ENCODE measurements around the gene DNAH8. TPM values are rescaled to one million over a fixed set of nuclear protein-coding genes. Genes with fewer than 3 reads are reported as not detected.

The DNAH8 gene
- total RNA-seq, 1 experiment from 2014 or later, result not detected

DNA sequence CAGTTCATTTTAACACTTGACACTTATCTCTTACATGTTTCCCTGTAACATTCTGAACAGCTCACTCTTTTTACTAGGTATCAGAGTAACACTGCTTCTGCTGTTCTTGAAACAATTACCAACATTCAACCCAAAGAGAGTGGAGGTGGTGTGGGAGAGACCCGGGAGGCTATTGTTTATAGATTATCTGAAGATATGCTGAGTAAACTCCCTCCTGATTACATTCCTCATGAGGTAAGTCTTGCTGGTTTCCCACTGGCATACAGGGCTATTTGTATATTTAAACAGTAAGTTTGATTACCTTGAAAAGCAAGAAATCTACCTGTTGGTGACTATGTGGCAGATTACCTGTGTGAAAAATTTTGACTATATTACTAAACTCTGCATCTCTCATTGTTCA, 293.6 kb downstream of the DNAH8 start:
- no peak overlapping the region for H2AFZ ChIP-seq
- intact Hi-C loops (cut with micrococcal nuclease; ENCODE audit: unreplicated experiment), result no loop called here
- H3K27me3 ChIP-seq (ENCODE audit: insufficient read depth, low read depth), result peaks cover 66% of the 10 kb centered on the region
- DNase-seq, result no peak
- no peak overlapping the region for H3K27ac ChIP-seq
- no peaks in the 10 kb centered on the region for H3K9me2 ChIP-seq (ENCODE audit: insufficient read depth)
- no peak overlapping the region for H3K4me2 ChIP-seq
- H3F3A ChIP-seq (ENCODE audit: insufficient read depth, low read depth), result no peaks in the 10 kb centered on the region
- TF ChIP-seq EZH2 (IDR thresholded peaks at IDR 0.05; ENCODE audit: low read depth) (no peak), CTCF (conservative IDR thresholded peaks at IDR 0.05) (no peak)
- no peaks in the 10 kb centered on the region for H3K79me2 ChIP-seq (ENCODE audit: low read depth)
- no TSS peak for BruUV-seq (replicated peaks)
- POLR2A ChIA-PET (ENCODE audit: unreplicated experiment), result no interaction called here
- no peaks in the 10 kb centered on the region for H3K36me3 ChIP-seq (ENCODE audit: low read depth)
- no peak overlapping the region for H3K4me3 ChIP-seq
- CTCF ChIA-PET, result no interaction called here
- H3K9me3 ChIP-seq (ENCODE audit: insufficient read depth, low read depth), result no peaks in the 10 kb centered on the region
- H3K4me1 ChIP-seq (replicated peaks; ENCODE audit: insufficient read depth), result no peaks in the 10 kb centered on the region
- H4K20me1 ChIP-seq (ENCODE audit: insufficient read depth), result no peaks in the 10 kb centered on the region

DNA sequence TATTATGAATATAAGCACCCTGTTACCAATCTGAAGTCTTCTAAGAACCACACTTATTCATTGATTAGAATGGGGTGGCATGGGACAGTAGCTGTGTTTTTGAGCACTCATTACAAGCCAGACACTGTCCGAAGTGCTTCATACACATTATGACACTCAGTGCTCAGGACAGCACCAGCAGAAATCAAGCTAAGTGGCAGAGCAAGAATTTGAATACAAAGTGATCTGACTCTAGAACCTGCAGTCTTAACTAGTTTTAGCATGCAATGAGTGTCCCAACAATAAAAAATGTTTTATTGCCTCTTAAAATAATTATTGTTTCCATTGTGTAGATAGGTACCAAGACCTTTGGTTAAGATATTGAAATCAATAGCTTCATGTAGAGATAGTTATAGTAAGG, 294.4 kb downstream of the DNAH8 start:
- Histone ChIP-seq H3K9me3 (ENCODE audit: insufficient read depth, low read depth) (no peaks in the 10 kb centered on the region), H3K36me3 (ENCODE audit: low read depth) (no peaks in the 10 kb centered on the region), H3K79me2 (ENCODE audit: low read depth) (no peaks in the 10 kb centered on the region), H3F3A (ENCODE audit: insufficient read depth, low read depth) (no peaks in the 10 kb centered on the region), H3K27ac (no peak overlapping the region), H4K20me1 (ENCODE audit: insufficient read depth) (no peaks in the 10 kb centered on the region), H3K27me3 (ENCODE audit: insufficient read depth, low read depth) (peaks cover 67% of the 10 kb centered on the region), H3K4me2 (no peak overlapping the region), H2AFZ (no peak overlapping the region), H3K9me2 (ENCODE audit: insufficient read depth) (no peaks in the 10 kb centered on the region), H3K4me1 (replicated peaks; ENCODE audit: insufficient read depth) (no peaks in the 10 kb centered on the region), H3K4me3 (no peak overlapping the region)
- ChIA-PET POLR2A (ENCODE audit: unreplicated experiment) (no interaction called here), CTCF (no interaction called here)
- BruUV-seq (replicated peaks), result no TSS peak
- intact Hi-C loops (cut with micrococcal nuclease; ENCODE audit: unreplicated experiment), result no loop called here
- TF ChIP-seq CTCF (conservative IDR thresholded peaks at IDR 0.05) (no peak), EZH2 (IDR thresholded peaks at IDR 0.05; ENCODE audit: low read depth) (no peak)
- DNase-seq, result no peak

- H3K79me2 ChIP-seq (ENCODE audit: low read depth), result no peaks in the 10 kb centered on the region
- no peak overlapping the region for H3K4me2 ChIP-seq
- no peak overlapping the region for H3K4me3 ChIP-seq
- H3K4me1 ChIP-seq (replicated peaks; ENCODE audit: insufficient read depth), result no peaks in the 10 kb centered on the region
- peaks cover 92% of the 10 kb centered on the region for H3K27me3 ChIP-seq (ENCODE audit: insufficient read depth, low read depth)
- no peaks in the 10 kb centered on the region for H3K9me2 ChIP-seq (ENCODE audit: insufficient read depth)
- H3F3A ChIP-seq (ENCODE audit: insufficient read depth, low read depth), result no peaks in the 10 kb centered on the region
- H3K9me3 ChIP-seq (ENCODE audit: insufficient read depth, low read depth), result no peaks in the 10 kb centered on the region
- no peak overlapping the region for H3K27ac ChIP-seq
- BruUV-seq (replicated peaks), result no TSS peak
- no peak for DNase-seq
- POLR2A ChIA-PET (ENCODE audit: unreplicated experiment), result no interaction called here
- CTCF ChIA-PET, result no interaction called here
- no peaks in the 10 kb centered on the region for H4K20me1 ChIP-seq (ENCODE audit: insufficient read depth)
- no peak for TF ChIP-seq EZH2 (IDR thresholded peaks at IDR 0.05; ENCODE audit: low read depth)
- intact Hi-C loops (cut with micrococcal nuclease; ENCODE audit: unreplicated experiment), result no loop called here
- no peaks in the 10 kb centered on the region for H3K36me3 ChIP-seq (ENCODE audit: low read depth)
- no peak overlapping the region for H2AFZ ChIP-seq
Measured at GRCh38 chr6:39016839-39017546, 301.9 kb downstream of the DNAH8 start.

DNA sequence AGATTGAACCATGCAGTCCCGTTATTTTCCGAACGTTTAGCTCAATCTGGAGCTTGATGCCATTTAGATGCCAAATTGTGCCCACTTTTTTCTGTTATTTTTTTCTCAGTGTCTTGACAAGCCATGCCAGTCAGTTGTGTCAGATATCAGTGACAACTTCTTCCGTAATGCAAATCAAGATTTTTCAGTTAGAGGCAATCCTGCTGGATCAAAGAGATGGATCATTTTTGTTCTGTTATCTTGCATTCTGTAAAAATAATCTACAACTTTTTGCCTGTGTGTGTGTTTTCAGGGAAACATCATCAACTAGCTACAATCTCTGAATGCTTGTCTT, 302.4 kb downstream of the DNAH8 start:
- Histone ChIP-seq H3K4me1 (replicated peaks; ENCODE audit: insufficient read depth) (no peaks in the 10 kb centered on the region), H3K79me2 (ENCODE audit: low read depth) (no peaks in the 10 kb centered on the region), H2AFZ (no peak overlapping the region), H3K9me2 (ENCODE audit: insufficient read depth) (no peaks in the 10 kb centered on the region), H3K36me3 (ENCODE audit: low read depth) (no peaks in the 10 kb centered on the region), H3K9me3 (ENCODE audit: insufficient read depth, low read depth) (no peaks in the 10 kb centered on the region), H3K27ac (no peak overlapping the region), H3K4me3 (no peak overlapping the region), H3F3A (ENCODE audit: insufficient read depth, low read depth) (no peaks in the 10 kb centered on the region), H4K20me1 (ENCODE audit: insufficient read depth) (no peaks in the 10 kb centered on the region), H3K4me2 (no peak overlapping the region), H3K27me3 (ENCODE audit: insufficient read depth, low read depth) (peaks cover 88% of the 10 kb centered on the region)
- DNase-seq, result no peak
- intact Hi-C loops (cut with micrococcal nuclease; ENCODE audit: unreplicated experiment), result no loop called here
- POLR2A ChIA-PET (ENCODE audit: unreplicated experiment), result no interaction called here
- no TSS peak for BruUV-seq (replicated peaks)
- TF ChIP-seq EZH2 (IDR thresholded peaks at IDR 0.05; ENCODE audit: low read depth), result no peak
- no peak for TF ChIP-seq CTCF (conservative IDR thresholded peaks at IDR 0.05)
- CTCF ChIA-PET, result no interaction called here

All from PC-9 (cell line).